PC-3 (cell line): ENCODE measurements around the gene CASP1.

Source experiments
- EZH2 ChIP-seq: fragments of 300-600 bp; sonication (generic); IDR thresholded peaks from one replicate; pipeline ENCODE4 v1.6.1; 2017; ENCODE audit warnings: antibody characterized with exemption, mild to moderate bottlenecking, low read length; ENCODE audit not compliant: unreplicated experiment
- EZH2phosphoT487 ChIP-seq: fragments of 300-600 bp; sonication (generic); IDR thresholded peaks from 2 replicates; pipeline ENCODE4 v1.6.1; 2018; ENCODE audit warnings: mild to moderate bottlenecking, antibody characterized with exemption, low read length, borderline replicate concordance
- TF ChIP-seq, protein P1 (sequence below): fragments of 300-600 bp; sonication (generic); conservative IDR thresholded peaks from 2 replicates; pipeline ENCODE4 v1.5.1; 2017; ENCODE audit warnings: antibody characterized with exemption, low read depth, mild to moderate bottlenecking, low read length

DNA sequence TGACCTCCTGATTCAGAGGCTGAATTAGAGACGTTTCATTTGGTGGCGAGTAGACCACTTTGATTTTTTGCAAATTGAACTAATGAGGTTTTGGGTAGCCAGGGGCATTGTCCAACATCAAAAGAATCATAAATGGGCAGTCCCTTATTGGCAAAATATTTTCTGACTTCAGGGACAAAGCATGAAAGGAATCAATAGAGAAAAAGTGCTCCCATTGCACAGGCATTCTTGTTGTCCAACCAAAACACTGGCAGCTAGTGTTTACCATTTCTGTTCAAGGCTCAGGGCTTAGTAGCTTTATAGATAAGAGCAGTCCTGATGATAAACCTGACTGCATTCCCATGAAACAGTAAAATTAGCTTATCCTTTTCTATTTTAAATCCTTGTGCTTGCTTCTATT lies 16.6 kb upstream of the CASP1 start:
- TF ChIP-seq, protein P1, sequence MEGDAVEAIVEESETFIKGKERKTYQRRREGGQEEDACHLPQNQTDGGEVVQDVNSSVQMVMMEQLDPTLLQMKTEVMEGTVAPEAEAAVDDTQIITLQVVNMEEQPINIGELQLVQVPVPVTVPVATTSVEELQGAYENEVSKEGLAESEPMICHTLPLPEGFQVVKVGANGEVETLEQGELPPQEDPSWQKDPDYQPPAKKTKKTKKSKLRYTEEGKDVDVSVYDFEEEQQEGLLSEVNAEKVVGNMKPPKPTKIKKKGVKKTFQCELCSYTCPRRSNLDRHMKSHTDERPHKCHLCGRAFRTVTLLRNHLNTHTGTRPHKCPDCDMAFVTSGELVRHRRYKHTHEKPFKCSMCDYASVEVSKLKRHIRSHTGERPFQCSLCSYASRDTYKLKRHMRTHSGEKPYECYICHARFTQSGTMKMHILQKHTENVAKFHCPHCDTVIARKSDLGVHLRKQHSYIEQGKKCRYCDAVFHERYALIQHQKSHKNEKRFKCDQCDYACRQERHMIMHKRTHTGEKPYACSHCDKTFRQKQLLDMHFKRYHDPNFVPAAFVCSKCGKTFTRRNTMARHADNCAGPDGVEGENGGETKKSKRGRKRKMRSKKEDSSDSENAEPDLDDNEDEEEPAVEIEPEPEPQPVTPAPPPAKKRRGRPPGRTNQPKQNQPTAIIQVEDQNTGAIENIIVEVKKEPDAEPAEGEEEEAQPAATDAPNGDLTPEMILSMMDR: no peak
- TF ChIP-seq EZH2: no peak
- TF ChIP-seq EZH2phosphoT487: no peak
